K562 (cell line): Measurements from ENCODE around the gene CRYGB. TPM values are rescaled to one million over a fixed set of nuclear protein-coding genes. Genes with fewer than 3 reads are reported as not detected.

Experiments
- ATAC-seq: fragments of 200-7000 bp; cut with Tn5 transposase; 3 replicates; pipeline ENCODE4 v1.9.1; 2020; ENCODE audit warnings: moderate library complexity
- BruUV-seq: library from RNA; stranded (reverse); fragments of 400-500 nt; replicated peaks from 2 replicates; lab custom pipeline; 2021; lab: Mats Ljungman, UMichigan
- CTCF ChIA-PET: fragments of 300-600 bp; formaldehyde crosslinking; extraction: SDS; loops from one replicate; lab custom pipeline; 2021; ENCODE audit warnings: low intra/inter-chr PET ratio; lab: Yijun Ruan, JAX
- POLR2A ChIA-PET: fragments of 300-600, 350-650 bp; sonication (Branson Sonifier 250); formaldehyde crosslinking; extraction: SDS; loops from one replicate; lab custom pipeline; 2021; ENCODE audit warnings: antibody characterized with exemption, inconsistent platforms; lab: Yijun Ruan, JAX
- DNase-seq, 4 experiments: peaks; one replicate each; pipeline versions ENCODE4 v3.0.0 to v3.0.0-alpha.2; 2011 to 2018; ENCODE audit warnings: low spot score in 3 of 4, mixed read lengths in 3 of 4; ENCODE audit errors: extremely low read depth in 1 of 4
- FAIRE-seq: peaks from 2 replicates; lab custom pipeline; 2011; peaks lifted over from hg19 to GRCh38; lab: Jason Lieb, UNC
- H2AFZ ChIP-seq: 2 replicates; pipeline ENCODE4 v1.6.0; 2011; ENCODE audit warnings: low read depth, low read length, control low read depth, inconsistent platforms
- H3K27ac ChIP-seq: fragments of 200-600 bp; 3 replicates; pipeline ENCODE4 v1.8.0; 2011; ENCODE audit warnings: low read depth, mild to moderate bottlenecking, control low read depth, inconsistent platforms, low read length, moderate library complexity, mixed read lengths; ENCODE audit errors: extremely low read depth
- H3K27me3 ChIP-seq, 2 experiments: fragments of 300-600 bp in 1 of 2; 2 replicates in 1 of 2; 3 replicates in 1 of 2; pipeline versions ENCODE4 v1.6.0 to v1.8.0; 2011; ENCODE audit warnings: inconsistent platforms in 2 of 2, low read length in 2 of 2, mild to moderate bottlenecking in 1 of 2, mixed read lengths in 1 of 2, moderate library complexity in 1 of 2; ENCODE audit not compliant: control insufficient read depth in 2 of 2, insufficient read depth in 2 of 2
- H3K36me3 ChIP-seq: fragments of 300-600 bp; 3 replicates; pipeline ENCODE4 v1.8.0; 2011; ENCODE audit warnings: mild to moderate bottlenecking, low read length, inconsistent platforms; ENCODE audit not compliant: control insufficient read depth, insufficient read depth
- H3K4me1 ChIP-seq, 2 experiments: fragments of 200-600 bp in 1 of 2; replicated peaks in 1 of 2; 2 replicates in 1 of 2; 3 replicates in 1 of 2; pipeline versions ENCODE4 v1.5.1 to v1.8.0; 2011; ENCODE audit warnings: inconsistent platforms in 2 of 2, low read length in 2 of 2, mild to moderate bottlenecking in 1 of 2, mixed read lengths in 1 of 2, moderate library complexity in 1 of 2; ENCODE audit not compliant: control insufficient read depth in 2 of 2, insufficient read depth in 2 of 2
- H3K4me2 ChIP-seq: 2 replicates; pipeline ENCODE4 v1.6.1; 2011; ENCODE audit warnings: low read length, control low read depth, inconsistent platforms, mixed read lengths; ENCODE audit not compliant: insufficient read depth
- H3K4me3 ChIP-seq: fragments of 200-600 bp; sonication (generic), shearing (Covaris generic); 2 replicates; pipeline ENCODE4 v1.5.1; 2016; ENCODE audit warnings: control low read depth, inconsistent platforms
- H3K79me2 ChIP-seq: fragments of 200-600 bp; 3 replicates; pipeline ENCODE4 v1.8.0; 2011; ENCODE audit warnings: low read length, inconsistent platforms; ENCODE audit not compliant: control insufficient read depth, insufficient read depth
- H3K9ac ChIP-seq, 2 experiments: 2 replicates each; pipeline versions ENCODE4 v1.6.0 to v1.6.1; 2011; ENCODE audit warnings: low read depth in 2 of 2, low read length in 2 of 2, control low read depth in 1 of 2, inconsistent platforms in 1 of 2, mild to moderate bottlenecking in 1 of 2, mixed read lengths in 1 of 2; ENCODE audit not compliant: insufficient read depth in 1 of 2
- H3K9me1 ChIP-seq: one replicate; pipeline ENCODE4 v1.6.0; 2011; ENCODE audit warnings: inconsistent platforms, mild to moderate bottlenecking, low read length, moderate library complexity; ENCODE audit not compliant: control insufficient read depth, insufficient read depth
- H3K9me3 ChIP-seq: replicated peaks from 2 replicates; pipeline ENCODE4 v1.5.1; 2011; ENCODE audit warnings: low read depth, low read length, inconsistent platforms; ENCODE audit not compliant: control insufficient read depth, insufficient read depth
- H4K20me1 ChIP-seq: replicated peaks from 2 replicates; pipeline ENCODE4 v1.6.1; 2011; ENCODE audit warnings: low read length, inconsistent platforms, mixed read lengths; ENCODE audit not compliant: control insufficient read depth, insufficient read depth
- AFF1 ChIP-seq, 2 experiments: fragments of 450-650 bp; IDR thresholded peaks; 2 replicates each; pipeline ENCODE4 v1.6.1; 2018; ENCODE audit warnings: mild to moderate bottlenecking in 2 of 2, low read depth in 1 of 2; ENCODE audit not compliant: partially characterized antibody in 2 of 2
- CXXC5 ChIP-seq: fragments of 250-450 bp; sonication (Bioruptor Pico); IDR thresholded peaks from 2 replicates; pipeline ENCODE4 v1.8.0; 2022; ENCODE audit warnings: inconsistent platforms, mild to moderate bottlenecking, moderate library complexity
- FOSL1 ChIP-seq: fragments of 200-800 bp; sonication (Bioruptor generic); conservative IDR thresholded peaks from 2 replicates; pipeline ENCODE4 v1.6.1; 2016; ENCODE audit warnings: missing genetic modification characterization, missing compliant biosample characterization
- MYC ChIP-seq, 2 experiments: fragments of 250-450 bp in 1 of 2; sonication (Bioruptor Pico) in 1 of 2; IDR thresholded peaks; 2 replicates each; pipeline versions ENCODE4 v1.5.1 to v1.6.1; 2012 to 2021; ENCODE audit warnings: low read depth in 2 of 2, borderline replicate concordance in 1 of 2, improper control_type of control experiment in 1 of 2, low read length in 1 of 2, mild to moderate bottlenecking in 1 of 2, moderate library complexity in 1 of 2
- POU5F1 ChIP-seq: fragments of 150-350 bp; IDR thresholded peaks from 2 replicates; pipeline ENCODE4 v1.6.1; 2014; ENCODE audit warnings: borderline replicate concordance, low read length, low read depth, mild to moderate bottlenecking; ENCODE audit not compliant: partially characterized antibody
- RBM17 ChIP-seq: fragments of 200-400 bp; formaldehyde crosslinking; IDR thresholded peaks from 2 replicates; pipeline ENCODE4 v1.6.1; 2017; ENCODE audit warnings: low read depth, mild to moderate bottlenecking, low read length, borderline replicate concordance
- ZC3H4 ChIP-seq: sonication (generic); formaldehyde crosslinking; IDR thresholded peaks from 2 replicates; pipeline ENCODE4 v1.9.0; 2021; ENCODE audit warnings: missing genetic modification reagents, borderline replicate concordance
- ZNF551 ChIP-seq: fragments of 250-450 bp; sonication (Bioruptor Pico); IDR thresholded peaks from 2 replicates; pipeline ENCODE4 v1.5.0; 2021; ENCODE audit warnings: mild to moderate bottlenecking, moderate library complexity
- ZNF695 ChIP-seq: fragments of 450-650 bp; formaldehyde crosslinking; IDR thresholded peaks from 2 replicates; pipeline ENCODE4 v1.4.0; 2020; ENCODE audit warnings: mild to moderate bottlenecking, moderate library complexity
- WGBS: fragments of 100-300 bp; shearing (Covaris generic); methylation state at CpG from one replicate; pipeline ENCODE4 v1.1.6; 2016; ENCODE audit warnings: low coverage, mixed read lengths; ENCODE audit not compliant: insufficient coverage; ENCODE audit errors: missing lambda C conversion rate; 5-methylcytosine and 5-hydroxymethylcytosine counted together
- in situ Hi-C: fragments of 300-500 bp; cut with MboI; formaldehyde crosslinking; loops from 4 replicates; pipeline ENCODE4 v1.15.0; 2018; ENCODE audit warnings: inconsistent platforms, mixed read lengths
- intact Hi-C: fragments of 100-400 bp; cut with micrococcal nuclease; formaldehyde crosslinking; loops from 2 replicates; pipeline ENCODE4 v1.14.2; 2022
- polyA plus RNA-seq, 8 experiments: library from polyadenylated mRNA; depleted of rRNA in 4 of 8; stranded (reverse) in 5 of 8; unstranded in 3 of 8; fragments of >200 nt; fragmentation: Nextera tagmentation in 2 of 8; fragmentation: Illumina TruSeq in 1 of 8; extraction: Ambion mirVana in 2 of 8; extraction: Trizol in 1 of 8; gene quantifications; 2 replicates each; pipeline versions ENCODE4 v1.2.1 to v1.2.3, GENCODE V29; 2011 to 2014; ENCODE audit warnings: inconsistent platforms in 1 of 8, missing spikeins in 1 of 8
- total RNA-seq, 7 experiments: library from RNA; depleted of rRNA in 6 of 7; stranded (reverse); fragments of >200 nt in 6 of 7; fragmentation: Illumina TruSeq in 2 of 7; extraction: Trizol in 2 of 7; gene quantifications; 2 replicates each; pipeline versions ENCODE4 v1.2.1 to v1.2.3, GENCODE V29; 2011 to 2021; ENCODE audit warnings: low replicate concordance in 1 of 7

Gene CRYGB
- total and polyA plus RNA-seq, 9 of the 15 experiments (the other 6 are each of a cell fraction or from before 2014, with no cell fraction given): not detected

DNA sequence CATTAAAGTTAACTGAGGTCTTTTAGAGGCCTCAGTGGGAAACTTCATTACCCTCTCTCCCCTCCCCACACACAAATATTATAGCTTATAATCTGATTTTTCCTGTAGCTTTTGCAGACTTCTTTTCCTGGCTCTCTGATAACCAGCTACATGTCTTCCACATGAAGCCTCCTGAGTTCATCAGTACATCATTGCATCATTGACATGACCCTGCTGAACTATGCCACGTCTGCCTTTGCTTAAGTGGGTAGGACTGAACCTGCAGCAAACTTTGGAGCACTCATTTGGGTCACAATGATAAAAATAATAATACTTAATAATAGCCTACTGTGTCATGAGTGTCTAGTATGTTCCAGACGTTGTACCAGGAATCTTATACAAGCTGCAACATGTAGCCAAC lies 10.5 kb upstream of the CRYGB start:
- Histone ChIP-seq H3K36me3 (no peaks in the 10 kb centered on the region), H3K4me3 (no peak overlapping the region), H3K4me2 (no peak overlapping the region), H3K9me3 (no peaks in the 10 kb centered on the region), H3K9me1 (no peaks in the 10 kb centered on the region), H3K4me1 (no peaks in the 10 kb centered on the region), H3K79me2 (no peaks in the 10 kb centered on the region), H4K20me1 (no peaks in the 10 kb centered on the region), H2AFZ (no peak overlapping the region), H3K27ac (no peak overlapping the region), H3K27me3 (no peaks in the 10 kb centered on the region), H3K9ac (no peak overlapping the region)
- WGBS: 0% methylated on average over 2 of the region's 2 CpGs
- ChIA-PET POLR2A (no interaction called here), CTCF (no interaction called here)
- in situ Hi-C loops (no loop called here), intact Hi-C loops (no loop called here)
- TF ChIP-seq RBM17 (no peak), ZNF695 (CRISPR knock-in tag) (no peak)
- ATAC-seq (no peak), DNase-seq (no peak), FAIRE-seq (no peak)
- no TSS peak for BruUV-seq

- Histone ChIP-seq H3K9me3 (no peaks in the 10 kb centered on the region), H3K4me2 (no peak overlapping the region), H3K4me1 (no peaks in the 10 kb centered on the region), H3K4me3 (no peak overlapping the region), H3K9ac (no peak overlapping the region), H3K27me3 (no peaks in the 10 kb centered on the region), H3K36me3 (no peaks in the 10 kb centered on the region), H4K20me1 (no peaks in the 10 kb centered on the region), H2AFZ (no peak overlapping the region), H3K9me1 (no peaks in the 10 kb centered on the region), H3K27ac (no peak overlapping the region), H3K79me2 (no peaks in the 10 kb centered on the region)
- DNase-seq: no peak
- ChIA-PET CTCF (no interaction called here), POLR2A (no interaction called here)
- intact Hi-C loops: no loop called here
- no TSS peak for BruUV-seq
- no peak for ATAC-seq
- no peak for FAIRE-seq
- in situ Hi-C loops: no loop called here
- TF ChIP-seq MYC (IDR thresholded peaks at IDR 0.05; ENCODE audit: low read depth, low read length) (no peak), MYC (CRISPR knock-in tag; IDR thresholded peaks at IDR 0.05; ENCODE audit: borderline replicate concordance, low read depth) (no peak), ZNF551 (no peak), AFF1 (IDR thresholded peaks at IDR 0.05; ENCODE audit: low read depth in 1 of 2, partially characterized antibody in 2 of 2) (peak in 1 of 2 experiments; percentile 51), CXXC5 (no peak), ZC3H4 (CRISPR knock-in tag) (no peak), POU5F1 (no peak), FOSL1 (peak; percentile 38; the same call in 1 of the 2 replicates)
Observed at GRCh38 chr2:208153156-208153555, 7.2 kb upstream of the CRYGB start.
